Midbrain (tissue), 1 donor: ENCODE measurements around the gene SP100.
A peak's percentile ranks its signal among the peaks of the same experiment; 100 is the strongest.
"Not testable (repeated sequence)": the region's sequence is repeated elsewhere in the genome, so short reads cannot be mapped to it uniquely, and the experiment has no call there.

Experiments used
- DNase-seq: peaks from one replicate; lab custom pipeline; 2025; lab: John Stamatoyannopoulos, UW

The SP100 gene

DNA sequence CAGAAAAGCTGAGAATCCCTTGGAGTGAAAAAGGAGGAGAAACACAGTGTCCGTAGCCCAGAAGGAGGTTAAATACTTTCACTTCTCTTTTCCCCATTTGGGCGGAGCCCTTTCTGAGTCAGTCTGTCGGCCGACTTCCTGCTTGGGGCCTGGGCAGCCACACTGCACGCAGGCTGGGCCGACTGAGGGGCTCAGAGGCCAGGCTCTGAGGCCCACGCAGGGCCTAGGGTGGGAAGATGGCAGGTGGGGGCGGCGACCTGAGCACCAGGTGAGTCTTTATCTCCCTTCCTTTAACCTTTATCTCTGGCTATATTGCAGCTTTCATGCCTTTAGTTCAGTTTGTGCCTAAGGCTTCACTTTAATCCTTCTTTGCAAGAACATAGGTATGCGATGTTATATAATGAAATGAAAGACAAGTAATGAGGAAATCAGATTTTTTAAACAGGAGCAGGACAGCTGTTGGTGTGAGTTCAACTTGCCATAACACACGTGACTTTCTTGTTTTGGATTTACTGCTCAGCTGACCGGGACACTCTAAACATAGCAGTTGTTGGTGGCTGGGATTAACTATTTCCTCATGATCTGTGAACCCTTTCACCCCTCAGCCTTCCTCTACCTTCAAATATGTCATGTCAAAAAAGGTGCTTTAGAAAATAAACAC is at the start of gene SP100:
Gene SP100, plus strand, starts transcription at position 141 of the 661 bp plus-strand sequence. Its CDS starts 96 bp downstream, at position 237.
- peak; percentile 31 for DNase-seq

DNA sequence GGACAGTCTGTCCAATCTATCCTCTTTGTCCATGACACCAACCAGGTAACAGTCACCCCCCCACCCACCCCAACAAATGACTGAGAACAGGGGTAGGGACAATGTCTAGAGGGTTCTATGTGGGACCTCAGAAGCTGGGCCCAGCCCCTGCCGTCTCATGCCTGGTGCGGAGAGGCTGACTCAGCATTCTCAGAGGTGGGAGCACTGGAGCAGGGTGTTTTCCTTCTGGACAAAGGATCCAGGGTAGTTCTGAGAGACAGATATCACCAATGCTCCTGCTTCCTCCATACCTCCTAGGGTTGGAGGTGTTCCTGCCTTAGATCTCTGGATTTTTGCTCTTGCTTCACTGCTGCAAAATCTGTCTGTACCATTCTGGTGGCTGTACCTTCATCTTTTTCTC is 33.9 kb upstream of the SP100 start:
- no peak for DNase-seq

DNA sequence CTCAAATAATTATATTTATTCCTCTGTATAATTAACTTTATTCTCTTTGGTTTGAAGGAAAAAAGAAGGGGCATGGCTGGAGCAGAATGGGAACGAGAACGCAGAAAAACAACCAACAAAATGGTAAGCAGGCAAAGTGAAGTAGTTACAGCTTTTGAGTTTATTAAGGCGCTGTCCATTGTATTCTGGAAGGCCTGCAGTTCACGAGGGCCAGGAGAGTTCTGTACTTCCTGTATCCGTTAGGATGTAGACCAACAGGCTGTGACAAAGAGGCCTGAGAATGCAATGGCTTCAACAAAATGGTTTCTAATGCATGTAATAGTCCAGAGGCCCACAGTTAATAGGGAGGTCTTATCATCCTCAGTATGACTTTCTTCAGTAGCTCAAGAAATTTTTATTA is 32.5 kb upstream of the SP100 start:
- no peak for DNase-seq

DNA sequence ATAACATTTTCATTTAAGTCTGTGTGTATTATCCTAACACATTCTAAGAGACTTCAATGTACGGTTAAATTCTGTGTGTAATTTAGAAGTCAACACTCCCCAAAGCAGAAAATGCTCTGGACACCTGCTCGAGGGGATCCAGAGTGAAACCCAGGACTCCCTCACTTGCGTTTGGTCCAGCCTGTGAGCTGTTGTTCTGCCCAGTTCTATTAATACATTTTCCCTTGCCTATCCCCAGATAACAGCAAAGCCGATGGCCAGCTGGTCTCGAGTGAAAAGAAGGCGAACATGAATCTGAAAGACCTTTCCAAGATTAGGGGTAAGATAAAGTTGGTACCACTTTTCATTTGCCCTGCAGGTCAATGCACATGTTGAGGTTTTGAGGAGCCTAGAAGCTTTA is 31.0 kb upstream of the SP100 start:
- no peak for DNase-seq

DNA sequence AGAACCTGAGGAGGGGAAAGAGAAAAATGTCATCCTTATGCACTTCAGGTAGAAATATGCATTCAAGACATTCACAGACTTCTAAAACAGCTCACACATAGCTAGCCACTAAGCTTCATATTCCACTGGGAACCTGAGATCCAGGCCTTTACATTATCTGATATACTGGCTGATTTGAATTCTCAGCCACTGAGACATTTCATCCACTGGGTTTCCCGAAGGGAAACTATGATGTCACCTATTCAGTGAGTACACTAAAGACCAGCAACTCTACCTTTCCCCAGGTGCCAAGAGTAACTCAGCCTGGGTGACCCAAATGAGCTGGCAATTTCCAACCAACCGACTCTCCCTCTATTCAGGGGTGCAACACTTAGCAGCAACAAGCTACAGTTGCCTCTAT is 21.7 kb upstream of the SP100 start:
- no peak for DNase-seq

DNA sequence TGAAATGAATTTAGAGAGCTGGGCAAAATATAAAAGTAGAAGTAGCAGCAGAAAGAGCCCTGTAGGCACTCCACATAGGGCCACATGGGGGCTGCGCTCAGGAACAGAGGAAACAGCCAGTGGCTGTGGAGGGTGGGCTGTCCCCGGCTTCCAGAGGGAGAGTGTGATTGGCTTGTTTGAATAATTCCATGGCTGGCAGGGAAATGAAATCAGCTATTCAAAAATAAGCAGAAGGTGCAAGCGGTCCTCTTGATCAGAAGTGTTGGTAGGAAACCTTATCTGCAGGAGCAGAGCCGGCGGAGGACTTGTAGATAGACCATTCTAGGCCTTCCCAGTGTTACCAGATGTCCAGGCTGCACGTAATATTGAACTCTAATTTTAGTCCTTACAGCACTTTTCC is 17.3 kb upstream of the SP100 start:
- not testable (repeated sequence) for DNase-seq

DNA sequence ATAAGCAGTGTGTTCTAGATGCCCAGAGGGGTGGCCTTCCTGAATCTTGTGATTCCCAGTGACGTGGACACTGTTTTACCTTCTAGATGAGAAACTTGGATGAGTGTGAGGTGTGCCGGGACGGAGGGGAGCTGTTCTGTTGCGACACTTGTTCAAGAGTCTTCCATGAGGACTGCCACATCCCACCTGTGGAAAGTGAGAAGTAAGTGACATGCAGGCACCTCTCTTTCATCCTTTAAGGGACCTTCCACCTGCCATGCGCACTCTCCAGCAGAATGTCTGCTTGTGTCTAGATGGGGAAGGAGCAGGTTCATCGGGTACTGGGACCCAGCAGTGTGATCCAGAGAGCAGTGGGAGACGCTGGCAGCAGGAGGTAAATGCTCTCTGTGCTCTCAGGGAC is 16.0 kb upstream of the SP100 start:
- DNase-seq: no peak

DNA sequence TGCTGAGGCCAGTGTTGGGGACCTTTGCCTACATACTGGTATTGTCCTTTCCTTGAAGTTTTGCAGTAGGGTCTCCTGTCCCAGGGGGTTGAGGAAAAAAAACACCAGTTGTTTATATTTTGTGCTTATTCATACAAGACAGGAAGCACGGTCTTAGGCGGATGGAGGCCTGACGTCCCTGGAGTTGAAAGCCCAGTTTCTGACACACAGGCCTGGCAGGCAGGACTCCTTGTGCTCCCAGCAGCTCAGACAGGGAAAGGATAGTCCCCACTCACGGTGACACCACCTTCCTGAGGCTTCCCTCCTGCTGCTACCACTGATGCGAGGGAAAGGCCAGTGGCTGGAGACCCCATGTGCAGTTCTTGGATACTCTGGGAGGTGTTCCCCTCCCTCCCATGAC is 15.5 kb upstream of the SP100 start:
- no peak for DNase-seq

DNA sequence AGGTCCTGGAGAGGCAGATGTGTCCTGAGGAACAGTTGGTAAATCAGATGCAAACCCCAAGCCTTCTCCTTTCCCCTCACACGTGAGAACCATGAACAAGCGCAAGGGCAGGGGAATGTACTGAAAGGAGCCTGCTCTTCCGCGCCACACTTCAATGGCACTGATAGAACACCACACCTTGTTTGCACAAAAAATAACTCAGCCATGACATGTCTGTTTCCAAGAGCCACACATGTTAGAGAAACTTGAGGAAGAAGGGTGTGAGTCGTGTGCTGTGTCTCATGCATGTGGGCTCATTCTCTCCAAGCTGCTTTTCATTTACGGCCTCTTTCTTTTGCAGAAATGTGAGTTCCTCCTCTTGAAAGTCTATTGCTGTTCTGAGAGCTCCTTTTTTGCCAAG is 15.0 kb upstream of the SP100 start:
- DNase-seq: not testable (repeated sequence)

DNA sequence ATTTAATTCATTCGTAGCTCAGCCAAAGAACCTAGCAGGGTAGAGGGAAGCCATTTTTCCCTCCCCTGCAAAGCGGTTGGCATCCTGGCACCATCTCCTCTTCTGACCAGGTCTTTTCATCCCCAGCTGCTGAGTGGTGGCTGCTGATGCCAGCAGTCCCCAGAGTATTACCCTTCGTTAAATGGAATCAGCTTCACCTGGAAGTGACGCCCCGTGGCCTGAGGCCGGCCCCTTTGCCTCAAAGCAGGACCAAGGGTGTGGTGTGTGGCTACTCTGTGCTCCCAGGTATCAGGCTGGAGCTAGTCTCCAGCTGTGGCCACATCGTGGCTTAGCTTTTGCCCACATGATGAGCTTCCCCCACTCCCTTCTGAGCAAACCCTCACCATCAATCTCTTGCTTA is 12.3 kb upstream of the SP100 start:
- no peak for DNase-seq

DNA sequence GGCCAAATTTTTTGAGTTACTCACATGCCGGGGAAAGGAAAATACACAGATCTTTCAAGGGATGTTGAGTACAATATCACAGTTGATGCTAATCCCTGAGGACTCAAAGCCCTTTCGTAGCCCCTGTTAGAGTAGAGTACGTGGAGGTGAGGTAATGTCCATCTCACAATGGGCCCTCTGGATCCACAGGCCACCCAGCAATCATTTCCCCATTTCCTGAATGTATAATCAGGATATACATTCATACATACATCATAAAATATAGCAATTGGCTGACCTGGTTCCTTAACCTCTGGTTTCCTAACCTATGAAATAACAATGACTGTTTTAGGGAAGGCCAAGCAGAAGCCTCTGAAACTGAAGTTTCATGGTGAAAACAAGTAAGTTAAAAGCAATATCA is 10.2 kb upstream of the SP100 start:
- DNase-seq: no peak

DNA sequence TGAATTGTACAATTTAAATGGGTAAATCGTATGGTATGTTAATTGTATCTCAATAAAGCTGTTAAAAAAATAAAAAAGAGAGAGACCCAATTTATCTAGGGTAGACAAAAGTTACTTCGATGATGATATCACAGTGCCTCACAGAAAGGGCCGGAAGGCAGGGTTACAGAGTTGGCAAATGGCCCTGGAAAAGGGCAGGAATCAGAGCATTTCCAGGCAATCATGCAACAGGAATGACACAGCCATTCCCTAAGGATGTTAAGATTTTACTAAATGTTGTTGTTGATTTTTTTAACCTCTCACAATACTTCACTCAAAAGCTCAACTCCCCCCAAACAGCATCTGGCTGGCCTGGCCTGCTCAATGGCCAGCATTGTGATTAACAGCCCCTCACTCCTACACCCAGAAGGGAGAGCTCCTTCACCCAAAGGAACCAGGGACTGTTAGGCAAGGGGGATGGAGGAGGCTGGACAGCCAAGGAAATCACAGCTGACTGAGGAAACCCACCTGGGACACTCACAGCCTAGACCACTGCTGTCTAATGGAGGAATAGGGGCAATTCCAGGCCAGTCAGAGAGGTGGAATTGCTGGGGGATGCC is 7.7 kb upstream of the SP100 start:
- DNase-seq: no peak

DNA sequence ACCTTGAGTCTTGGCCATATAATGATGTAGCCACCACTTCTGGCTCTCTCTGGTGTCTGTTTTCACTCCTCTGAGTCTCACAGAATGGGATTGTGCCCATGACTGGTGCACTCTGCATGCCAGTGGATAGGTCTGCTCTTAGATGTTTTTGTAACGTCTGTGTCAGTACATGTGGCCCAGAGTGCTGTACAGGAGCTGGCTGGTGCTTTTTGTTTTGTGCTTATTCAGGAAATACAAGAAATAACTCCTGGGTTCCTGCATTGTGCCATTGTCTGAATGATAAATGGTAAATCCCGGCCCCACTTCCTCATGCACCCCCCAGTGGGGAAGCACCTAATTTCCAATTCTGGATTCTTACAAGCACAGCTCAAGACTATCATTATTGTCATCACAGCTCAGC is 6.7 kb upstream of the SP100 start:
- not testable (repeated sequence) for DNase-seq

DNA sequence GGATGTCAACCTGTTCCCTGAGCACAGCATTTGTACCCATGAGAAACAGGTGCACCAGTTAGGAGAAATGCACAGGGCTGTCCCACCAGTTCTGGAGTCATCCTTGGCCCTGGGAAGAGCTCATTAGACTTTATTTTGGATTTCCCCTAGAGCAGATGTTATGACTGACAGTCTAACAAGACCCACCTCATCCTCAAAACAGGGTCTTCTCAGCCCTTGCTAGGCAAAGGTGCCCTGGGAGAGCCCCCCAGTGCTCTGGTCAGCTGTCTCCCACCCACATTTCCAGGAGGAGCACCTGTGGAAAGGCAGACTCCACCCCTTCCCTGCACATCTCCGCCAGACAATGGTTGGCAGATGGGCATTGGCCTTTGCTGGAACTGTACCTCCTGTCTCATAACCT is 5.7 kb upstream of the SP100 start:
- DNase-seq: no peak

DNA sequence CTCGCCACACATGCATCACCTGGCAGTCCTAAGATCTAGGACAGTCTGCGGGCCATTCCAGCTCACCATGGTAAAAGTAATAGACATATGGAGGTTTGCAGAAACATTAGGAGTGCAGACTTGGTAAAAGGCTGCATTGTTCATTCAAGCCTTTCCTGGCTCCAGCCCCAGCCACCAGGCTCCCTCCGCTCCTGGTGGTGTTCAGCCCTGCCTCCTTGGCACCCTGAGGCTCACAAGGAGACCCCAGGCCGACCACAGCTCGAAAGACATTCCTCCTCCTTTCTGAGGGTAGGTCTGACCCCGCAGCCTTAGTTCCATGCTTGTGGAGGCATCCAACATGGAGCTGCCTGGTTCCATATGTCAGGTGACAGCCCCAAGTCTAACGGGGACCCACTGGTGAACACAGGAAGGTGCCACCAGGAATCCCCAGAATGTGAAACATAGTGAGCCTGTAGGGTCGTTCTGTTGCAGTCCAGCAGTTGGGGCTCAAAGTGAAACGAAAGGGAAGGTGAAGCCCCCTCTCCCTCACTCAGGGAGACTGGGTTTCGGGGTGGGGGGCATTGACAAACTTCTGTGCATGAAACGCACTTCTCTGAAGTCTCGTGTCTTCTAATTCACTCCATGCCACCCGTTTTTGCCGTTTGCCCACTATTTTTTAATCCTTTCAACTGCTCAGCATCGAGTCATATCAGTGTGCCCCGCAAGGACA is 5.0 kb upstream of the SP100 start:
- DNase-seq: peak; percentile 40

DNA sequence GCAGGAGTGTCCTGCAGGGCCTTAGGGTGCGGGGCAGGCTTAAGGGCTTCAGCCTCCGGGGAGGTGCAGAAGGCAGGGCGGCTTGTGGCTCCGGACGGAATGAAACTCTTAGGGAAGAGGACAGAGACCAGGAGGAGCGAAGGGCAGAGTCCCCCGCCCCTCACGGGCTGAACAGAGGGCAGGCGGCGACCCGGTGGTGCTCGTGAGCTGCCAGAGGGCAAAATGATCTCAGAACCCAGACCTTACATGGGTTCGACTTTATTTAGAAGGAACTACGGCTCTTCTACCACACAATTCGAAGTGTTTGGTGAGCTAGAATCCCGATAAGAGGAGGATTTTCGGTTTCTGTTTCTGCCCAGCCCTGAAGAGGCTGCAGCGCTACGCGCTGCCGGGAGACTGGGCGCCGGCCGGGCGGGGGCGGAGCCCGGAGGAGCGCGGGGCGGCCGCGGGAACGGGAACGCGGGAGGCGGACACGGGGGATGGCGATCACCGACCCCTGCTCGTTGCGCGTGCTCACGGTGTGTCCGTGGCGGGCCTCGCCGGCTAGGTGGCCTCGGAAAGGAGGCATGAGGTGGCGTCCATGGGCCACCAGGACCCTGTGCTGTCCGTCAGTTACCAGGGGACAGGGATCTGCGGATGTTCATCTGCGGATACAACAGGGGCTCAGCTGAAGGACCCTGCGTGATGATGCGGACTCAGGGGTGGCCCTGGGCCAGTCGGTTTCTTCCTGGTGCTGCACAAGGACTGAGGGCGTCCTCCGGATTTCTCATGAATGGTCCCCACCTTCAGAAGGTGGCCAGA is 4.2 kb upstream of the SP100 start:
- DNase-seq: peak; percentile 34

DNA sequence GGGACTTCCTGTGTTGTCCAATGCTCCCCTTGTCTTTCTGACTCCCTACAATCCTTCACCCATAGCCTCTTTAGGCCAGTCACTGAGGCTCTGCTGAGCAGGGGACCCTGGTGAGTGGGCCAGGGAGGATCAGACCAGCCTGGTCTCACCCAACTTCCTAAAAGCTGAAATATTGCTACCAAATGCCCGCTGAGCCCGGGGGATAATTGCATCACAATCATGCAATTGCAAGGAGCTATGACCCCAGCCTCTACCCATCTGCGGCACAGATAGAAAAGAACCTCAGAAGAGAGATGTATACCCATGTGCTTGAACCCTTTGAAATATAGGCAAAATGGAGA is 3.7 kb upstream of the SP100 start:
- DNase-seq: no peak

DNA sequence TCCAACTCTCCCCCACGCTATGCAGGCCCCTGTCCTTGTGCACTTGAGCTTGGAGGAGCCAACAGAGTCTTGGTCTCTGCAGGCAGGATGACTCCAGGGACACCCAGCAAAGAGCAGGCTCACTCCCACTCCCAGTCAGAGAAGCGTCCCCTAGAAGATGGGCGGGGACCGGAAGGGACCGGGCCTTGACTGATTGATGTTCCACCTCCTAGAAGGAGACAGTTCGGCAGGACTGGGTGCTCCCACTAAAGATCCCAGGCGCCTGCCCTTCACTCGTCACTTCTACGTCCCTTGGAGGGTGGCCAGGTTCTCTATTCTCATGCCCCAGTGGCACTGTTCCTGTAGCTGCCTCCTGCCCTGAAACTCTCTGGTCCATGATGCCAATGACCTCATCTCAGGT is 3.2 kb upstream of the SP100 start:
- DNase-seq: no peak

DNA sequence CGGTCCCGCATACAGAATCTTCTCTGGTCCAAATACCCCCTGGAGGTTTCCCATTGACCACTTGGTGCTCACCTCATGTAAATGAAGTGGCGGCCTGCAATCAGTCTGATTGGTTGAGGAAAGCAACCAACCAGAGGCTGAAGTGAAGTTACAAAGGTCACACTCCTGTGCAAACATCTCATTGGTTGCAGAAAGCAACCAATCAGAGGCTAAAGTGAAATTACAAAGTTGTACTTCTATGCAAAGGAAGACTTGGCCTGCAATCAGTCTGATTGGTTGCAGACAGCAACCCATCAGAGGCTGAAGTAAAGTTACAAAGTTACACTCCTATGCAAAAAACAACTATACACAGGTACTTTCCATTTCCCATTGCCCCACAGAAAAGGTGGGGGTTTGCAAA is 2.5 kb upstream of the SP100 start:
- DNase-seq: no peak

DNA sequence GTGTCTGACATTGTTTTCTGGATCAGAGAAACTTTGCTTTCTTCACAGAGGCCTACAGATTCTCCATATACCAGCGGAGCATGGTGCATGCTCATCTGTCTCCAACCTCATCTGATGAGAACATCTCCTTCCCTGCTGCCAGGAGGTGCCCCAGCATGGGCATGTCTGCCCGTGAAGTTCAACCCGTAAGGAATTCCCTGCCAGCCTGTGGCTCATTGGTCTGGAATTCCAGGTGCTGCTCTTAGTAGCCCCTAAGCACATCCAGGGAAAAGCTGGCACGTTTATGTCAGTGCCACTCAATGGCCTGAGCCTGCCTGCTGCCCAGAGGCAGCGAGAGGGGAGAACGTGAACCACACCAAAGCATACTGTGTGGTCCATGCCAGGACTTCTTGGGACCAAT is 1.7 kb upstream of the SP100 start:
- DNase-seq: no peak

DNA sequence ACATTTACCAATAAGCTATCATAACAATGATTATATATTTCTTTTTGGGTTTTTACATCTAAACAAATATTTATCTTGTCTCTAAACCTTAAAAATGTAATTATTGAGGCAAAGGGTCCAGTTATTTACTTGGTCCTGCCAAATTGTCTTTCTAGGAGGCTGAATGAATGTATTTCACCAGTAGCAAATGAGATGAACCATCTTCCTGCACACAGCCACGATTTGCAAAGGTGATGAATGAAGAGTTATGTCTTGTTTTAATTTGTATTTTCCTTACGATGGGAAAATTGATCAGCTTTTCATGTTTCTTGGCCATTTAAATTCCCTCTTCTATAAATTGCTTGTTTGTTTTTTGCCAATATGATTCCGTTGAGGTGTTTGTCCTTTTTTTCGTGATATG is 1.4 kb downstream of the SP100 start:
- no peak for DNase-seq

DNA sequence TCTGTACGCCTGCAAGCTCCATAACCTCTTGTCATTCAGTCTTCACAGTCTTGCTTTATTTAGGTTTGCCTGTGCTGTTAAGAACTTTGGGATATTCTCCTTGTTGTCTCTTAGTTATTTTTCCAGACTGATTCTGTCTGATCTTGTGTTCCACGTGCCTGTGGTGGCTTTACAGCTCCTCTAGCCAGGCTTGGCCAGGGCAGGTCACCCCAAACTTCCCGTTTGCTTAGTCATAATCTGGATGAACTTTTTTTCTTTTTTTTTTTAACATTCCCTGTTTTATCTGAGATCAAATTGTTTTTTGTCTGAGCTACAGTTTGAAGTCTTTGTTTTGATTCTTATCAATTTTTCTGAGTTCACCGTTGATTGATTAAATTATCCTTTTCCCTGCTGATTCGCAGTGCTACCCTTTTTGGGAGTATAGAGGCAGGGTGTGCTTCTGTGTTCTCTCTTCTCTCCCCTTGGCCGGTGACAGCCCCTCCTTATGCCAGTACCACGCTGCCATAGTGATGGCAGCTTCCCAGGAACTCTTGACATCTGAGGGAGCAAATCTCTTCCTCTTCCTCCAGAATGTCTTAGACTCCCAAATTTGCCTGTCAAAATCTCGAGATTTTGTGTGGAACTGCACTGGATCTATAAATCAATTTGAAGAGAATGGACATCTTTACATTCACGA is 2.5 kb downstream of the SP100 start:
- DNase-seq: no peak
